ENCODE measurements around the gene TLCD3B.

- TF ChIP-seq CTCF (IDR thresholded peaks at IDR 0.05), result no peak
- no peak for TF ChIP-seq POLR2A (IDR thresholded peaks at IDR 0.05)
- no peak for TF ChIP-seq EP300 (IDR thresholded peaks at IDR 0.05)
Observed at GRCh38 chr16:30049871-30050270, 18.8 kb upstream of the TLCD3B start.
